D721Med (cell line): ENCODE data around the gene LPP.

Experiments used
- DNase-seq: peaks from one replicate; pipeline ENCODE4 v3.0.0; 2011; ENCODE audit warnings: low spot score; ENCODE audit not compliant: insufficient read length
- FAIRE-seq: peaks from 2 replicates; lab custom pipeline; 2011; peaks lifted over from hg19 to GRCh38; lab: Jason Lieb, UNC
- CTCF ChIP-seq: IDR thresholded peaks from 2 replicates; pipeline ENCODE4 v1.5.1; 2012; ENCODE audit warnings: mild to moderate bottlenecking, control low read depth; ENCODE audit not compliant: insufficient read depth; ENCODE audit errors: missing control alignments

The LPP gene

GRCh38 chr3:188522115-188522514 is 368.2 kb downstream of the LPP start:
- DNase-seq (no peak), FAIRE-seq (no peak)
- no peak for TF ChIP-seq CTCF

GRCh38 chr3:188523291-188523690 is 369.3 kb downstream of the LPP start:
- DNase-seq (no peak), FAIRE-seq (no peak)
- no peak for TF ChIP-seq CTCF

DNA sequence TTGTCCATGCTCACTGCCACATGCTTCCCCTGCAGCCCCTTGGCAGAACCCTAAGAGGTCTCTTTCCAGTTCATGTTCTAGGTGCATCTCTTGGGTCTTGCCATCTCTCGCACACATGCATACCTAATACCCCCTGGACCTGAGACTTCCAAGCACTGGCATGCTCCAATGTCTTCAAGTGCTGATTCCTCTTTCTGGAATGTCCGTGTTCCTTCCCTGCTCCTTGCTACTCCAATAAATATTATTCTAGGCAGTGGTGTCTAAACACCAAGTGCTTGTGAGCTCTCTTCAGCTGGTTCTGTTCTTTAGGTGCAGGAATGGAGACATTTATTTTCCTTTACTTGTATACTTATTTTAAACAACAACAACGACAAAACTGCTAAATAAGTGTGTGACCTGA is 370.1 kb downstream of the LPP start:
- TF ChIP-seq CTCF, result no peak
- FAIRE-seq, result no peak
- no peak for DNase-seq

DNA sequence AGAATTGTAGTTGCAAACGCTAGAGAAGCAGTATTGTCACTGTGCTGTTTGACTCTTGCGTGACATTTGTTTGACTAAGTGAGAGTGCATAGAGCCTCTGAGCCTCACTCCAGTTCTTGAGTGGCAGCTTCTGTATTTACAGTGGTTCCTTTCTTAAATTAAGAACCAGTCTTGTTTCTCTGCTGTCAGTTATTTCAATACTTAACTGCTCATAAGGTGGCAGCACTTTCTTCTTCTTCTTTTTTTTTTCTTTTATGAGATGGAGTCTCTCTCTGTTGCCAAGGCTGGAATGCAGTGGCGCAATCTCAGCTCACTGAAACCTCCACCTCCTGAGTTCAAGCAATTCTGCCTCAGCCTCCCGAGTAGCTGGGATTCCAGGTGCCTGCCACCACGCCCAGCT is 372.1 kb downstream of the LPP start:
- DNase-seq (no peak), FAIRE-seq (no peak)
- TF ChIP-seq CTCF, result no peak

DNA sequence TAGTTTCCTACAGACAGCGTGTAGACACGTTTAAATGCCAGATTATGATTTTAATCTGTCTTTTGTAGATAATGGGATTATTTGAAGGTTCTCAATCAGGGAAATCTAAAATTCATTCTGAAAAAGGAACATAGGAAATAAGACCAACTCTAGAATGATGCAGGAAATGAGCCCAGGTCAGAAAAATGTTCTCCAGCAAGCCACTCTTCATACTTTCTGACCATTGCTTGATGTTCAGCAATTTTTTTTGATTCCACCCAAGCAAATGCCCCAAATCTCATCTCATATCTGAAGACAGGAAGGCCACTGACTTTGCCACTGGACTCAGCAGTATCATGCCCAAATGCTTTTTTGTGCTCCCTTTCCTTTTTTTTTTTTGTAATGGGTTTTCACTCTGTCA is 373.4 kb downstream of the LPP start:
- FAIRE-seq (no peak), DNase-seq (no peak)
- no peak for TF ChIP-seq CTCF

DNA sequence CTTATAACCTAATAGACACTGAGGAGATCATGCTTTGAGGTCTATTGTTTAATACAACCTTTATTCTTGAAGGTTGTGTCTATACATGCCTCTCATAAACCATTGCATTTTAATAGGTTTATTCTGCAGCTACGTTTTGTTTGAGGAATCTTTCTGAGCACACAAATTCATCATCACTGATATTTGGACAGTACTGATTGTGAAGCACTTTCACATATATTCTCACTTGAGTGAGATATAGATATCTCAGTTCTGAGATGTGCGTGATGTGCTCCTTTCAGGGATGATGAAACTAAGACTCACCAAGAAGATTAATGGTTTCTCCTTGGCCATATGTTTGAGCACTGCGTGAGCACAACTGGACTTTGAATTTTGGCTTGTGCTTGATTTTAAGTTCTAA is 374.4 kb downstream of the LPP start:
- DNase-seq, result no peak
- no peak for TF ChIP-seq CTCF
- FAIRE-seq, result no peak

- no peak for FAIRE-seq
- no peak for DNase-seq
- no peak for TF ChIP-seq CTCF
Observed at GRCh38 chr3:188529228-188529627, 375.3 kb downstream of the LPP start.
